Activated CD8-positive, alpha-beta memory T cell treated with anti-CD3 and anti-CD28 coated beads for 4 hours (primary cell): ENCODE measurements around the gene C6orf89.
A peak's percentile ranks its signal among the peaks of the same experiment; 100 is the strongest.
"Not testable (repeated sequence)": the region's sequence is repeated elsewhere in the genome, so short reads cannot be mapped to it uniquely, and the experiment has no call there.

Source experiments
- DNase-seq, 2 donors: peaks; one replicate each; pipeline ENCODE4 v3.0.0-alpha.2; 2020; ENCODE audit warnings: low read depth in 2 of 2

The C6orf89 gene

GRCh38 chr6:36888115-36888643 lies 2.4 kb downstream of the C6orf89 start:
- no peak for DNase-seq

DNA sequence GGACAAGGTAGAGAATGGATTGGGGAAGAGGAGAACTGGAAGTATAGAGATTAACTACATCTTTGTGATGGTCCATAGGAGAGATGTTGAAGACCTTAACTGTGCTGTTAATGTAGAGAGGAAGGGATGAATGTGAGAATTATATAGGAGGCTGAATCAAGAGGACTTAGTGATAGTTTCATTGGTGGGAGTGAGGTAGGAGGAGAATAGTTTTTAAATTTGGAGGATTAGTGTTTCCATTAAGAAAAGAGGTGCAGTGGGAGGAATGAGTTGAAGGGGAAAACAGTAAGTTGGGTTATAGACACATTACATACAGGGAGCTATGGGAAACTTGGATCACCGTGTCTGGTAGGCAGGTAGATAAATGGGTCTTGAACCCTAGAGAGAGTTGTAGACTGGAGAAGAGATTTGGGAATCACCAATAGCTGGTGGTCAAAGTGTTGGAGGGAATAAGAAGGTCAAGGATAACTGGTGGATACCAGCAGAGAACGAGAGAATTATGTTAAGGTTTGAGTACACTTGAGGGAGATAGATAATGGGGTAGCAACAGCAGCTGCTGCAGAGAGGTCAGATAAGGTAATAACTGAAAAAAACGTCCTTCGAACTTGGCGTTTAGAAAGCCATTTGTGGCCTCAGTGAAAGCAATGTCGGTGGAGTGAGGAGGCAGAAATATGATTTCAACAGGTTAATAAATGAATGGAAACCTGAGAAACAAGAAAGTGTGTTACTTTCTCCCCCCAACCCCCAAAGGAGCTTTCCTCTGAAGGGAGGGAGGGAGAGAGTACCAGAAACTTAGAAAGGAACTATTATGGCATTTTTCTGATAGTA lies 3.1 kb downstream of the C6orf89 start:
- DNase-seq = no peak

DNA sequence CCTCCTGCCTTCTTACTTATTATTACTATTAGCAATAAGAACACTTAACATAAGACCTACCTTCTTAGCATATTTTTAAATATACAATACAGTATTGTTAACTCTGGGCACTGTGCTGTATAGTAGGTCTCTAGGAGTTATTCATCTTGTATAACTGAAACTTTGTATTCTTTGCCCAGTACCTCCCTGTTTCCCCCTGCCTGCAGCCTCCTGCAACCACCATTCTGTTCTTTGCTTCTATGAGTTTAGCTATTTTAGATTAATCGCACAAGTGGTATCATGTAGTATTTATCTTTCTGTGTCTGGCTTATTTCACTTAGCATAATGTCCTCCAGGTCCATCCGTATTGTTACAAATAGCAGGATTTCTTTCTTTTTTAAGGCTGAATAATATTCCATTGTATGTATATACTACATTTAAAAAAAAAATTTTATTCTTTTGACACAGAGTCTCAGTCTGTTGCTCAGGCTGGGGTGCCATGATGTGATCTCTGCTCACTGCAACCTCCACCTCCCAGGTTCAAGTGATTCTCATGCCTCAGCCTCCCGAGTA lies 4.4 kb downstream of the C6orf89 start:
- DNase-seq = no peak

DNA sequence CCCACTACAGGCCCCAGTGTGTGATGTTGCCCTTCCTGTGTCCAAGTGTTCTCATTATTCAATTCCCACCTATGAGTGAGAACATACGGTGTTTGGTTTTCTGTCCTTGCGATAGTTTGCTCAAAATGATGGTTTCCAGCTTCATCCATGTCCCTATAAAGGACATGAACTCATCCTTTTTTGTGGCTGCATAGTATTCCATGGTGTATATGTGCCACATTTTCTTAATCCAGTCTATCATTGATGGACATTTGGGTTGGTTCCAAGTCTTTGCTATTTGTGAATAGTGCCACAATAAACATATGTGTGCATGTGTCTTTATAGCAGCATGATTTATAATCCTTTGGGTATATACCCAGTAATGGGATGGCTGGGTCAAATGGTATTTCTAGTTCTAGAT lies 5.4 kb downstream of the C6orf89 start:
- not testable (repeated sequence) for DNase-seq

- no peak for DNase-seq
These were observed 8.5 kb downstream of the C6orf89 start for GRCh38 chr6:36893976-36894932.

DNA sequence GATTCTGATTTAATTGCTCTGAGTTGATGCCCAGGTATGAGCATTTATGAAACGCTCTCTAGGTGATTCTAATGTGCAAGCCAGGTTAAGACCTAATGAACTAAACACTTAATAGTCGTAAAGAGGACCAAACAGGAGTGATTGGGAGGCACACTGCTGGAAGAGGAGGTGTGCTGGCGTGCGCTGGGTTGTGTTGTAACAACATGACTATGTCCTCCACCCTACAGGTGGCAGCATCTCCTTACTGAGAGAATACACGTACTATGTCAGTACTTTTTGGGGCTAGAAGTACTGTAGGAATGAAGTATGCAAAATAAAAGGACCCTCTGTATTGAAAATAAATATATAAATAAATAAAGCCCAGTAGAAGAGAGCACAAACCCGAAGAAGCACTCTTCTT lies 11.9 kb downstream of the C6orf89 start:
- DNase-seq = no peak

GRCh38 chr6:36904114-36904513 lies 18.4 kb downstream of the C6orf89 start:
- DNase-seq = no peak

DNA sequence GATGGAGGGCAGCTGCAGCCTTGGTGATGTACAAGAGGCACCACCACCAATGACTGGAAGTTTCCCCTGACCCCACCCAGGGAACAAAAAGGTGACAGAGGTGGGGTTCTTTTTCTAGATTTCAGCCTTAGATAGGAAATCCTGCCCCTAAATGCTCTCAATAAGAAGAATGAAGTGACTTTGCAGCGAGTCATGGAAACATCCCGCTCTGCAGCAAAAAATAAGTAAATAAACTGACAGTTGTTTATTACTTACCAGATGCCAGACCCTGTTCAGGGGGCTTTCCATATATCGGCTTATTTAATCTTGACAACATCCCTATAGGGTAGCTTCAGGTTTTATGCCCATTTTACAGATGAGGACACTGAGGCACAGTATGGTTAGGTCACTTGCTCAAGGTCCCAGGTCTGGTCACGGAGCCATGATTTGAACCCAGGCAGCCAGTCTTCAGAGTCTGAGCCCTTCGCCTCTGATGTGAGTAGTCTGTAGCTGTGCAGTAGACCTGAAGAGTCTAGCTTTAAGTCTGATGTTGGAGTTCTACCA lies 19.2 kb downstream of the C6orf89 start:
- no peak for DNase-seq

DNA sequence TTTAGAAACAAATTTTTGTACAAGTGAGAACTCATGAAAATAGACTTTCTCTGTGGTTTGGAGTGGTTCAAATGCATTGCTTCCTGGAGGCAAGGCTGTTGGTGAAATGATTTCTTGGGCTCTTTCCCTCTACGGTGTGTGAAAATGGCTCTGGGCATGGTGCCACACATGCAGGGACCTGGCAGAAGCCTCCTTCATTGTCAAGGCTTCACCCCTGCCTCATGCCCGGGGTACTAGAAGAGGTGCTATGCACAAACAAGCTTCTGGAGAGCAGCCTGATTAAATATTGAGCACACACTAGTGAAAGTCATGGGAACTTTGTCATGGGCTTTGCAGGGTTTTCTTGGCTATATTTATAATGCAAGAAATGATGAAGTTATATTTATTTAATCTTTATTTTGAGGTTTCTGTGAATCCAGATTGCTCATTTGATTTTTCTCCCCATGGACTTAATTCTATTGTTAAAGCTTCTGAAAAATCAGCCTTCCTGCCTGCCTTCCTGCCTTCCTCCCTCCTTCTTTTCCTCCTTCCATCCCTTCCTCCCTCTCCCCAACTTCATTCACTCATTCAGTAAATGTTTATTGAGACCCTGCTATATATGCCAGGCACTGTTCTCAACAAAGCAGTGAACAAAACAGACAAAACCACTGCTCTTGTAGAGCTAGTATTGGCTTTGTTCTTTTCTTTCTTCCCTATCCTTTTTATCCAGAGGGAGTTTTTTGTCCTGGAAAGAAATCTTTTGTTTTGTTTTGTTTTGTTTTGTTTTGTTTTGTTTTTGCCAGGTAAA lies 21.0 kb downstream of the C6orf89 start:
- DNase-seq = no peak

- DNase-seq = no peak
These were observed 22.0 kb downstream of the C6orf89 start for GRCh38 chr6:36907781-36908180.

GRCh38 chr6:36908747-36909146 lies 23.0 kb downstream of the C6orf89 start:
- no peak for DNase-seq

GRCh38 chr6:36912030-36912454 lies 26.3 kb downstream of the C6orf89 start:
- no peak for DNase-seq

GRCh38 chr6:36912586-36912985 lies 26.8 kb downstream of the C6orf89 start:
- peak; percentile 8 to 34 for DNase-seq

DNA sequence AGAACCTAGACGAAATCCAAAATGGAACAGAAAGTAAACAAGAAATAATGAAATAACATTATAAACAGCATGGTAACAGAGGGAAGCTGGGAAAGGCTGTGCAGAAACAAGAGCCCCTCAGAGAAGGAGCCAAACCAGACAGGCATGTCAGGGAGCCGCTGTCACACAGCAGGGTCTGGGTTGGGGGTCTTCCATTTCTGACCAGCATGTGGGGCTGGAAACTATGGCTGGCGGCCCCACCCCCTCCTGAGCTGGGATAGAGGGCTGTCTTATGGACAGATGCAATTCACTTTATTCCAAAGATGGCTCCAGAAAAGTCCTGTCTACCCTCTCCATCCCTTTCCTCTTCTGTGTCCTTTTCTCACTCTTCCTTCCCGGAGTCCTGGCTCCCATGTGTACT lies 27.3 kb downstream of the C6orf89 start:
- DNase-seq = no peak

DNA sequence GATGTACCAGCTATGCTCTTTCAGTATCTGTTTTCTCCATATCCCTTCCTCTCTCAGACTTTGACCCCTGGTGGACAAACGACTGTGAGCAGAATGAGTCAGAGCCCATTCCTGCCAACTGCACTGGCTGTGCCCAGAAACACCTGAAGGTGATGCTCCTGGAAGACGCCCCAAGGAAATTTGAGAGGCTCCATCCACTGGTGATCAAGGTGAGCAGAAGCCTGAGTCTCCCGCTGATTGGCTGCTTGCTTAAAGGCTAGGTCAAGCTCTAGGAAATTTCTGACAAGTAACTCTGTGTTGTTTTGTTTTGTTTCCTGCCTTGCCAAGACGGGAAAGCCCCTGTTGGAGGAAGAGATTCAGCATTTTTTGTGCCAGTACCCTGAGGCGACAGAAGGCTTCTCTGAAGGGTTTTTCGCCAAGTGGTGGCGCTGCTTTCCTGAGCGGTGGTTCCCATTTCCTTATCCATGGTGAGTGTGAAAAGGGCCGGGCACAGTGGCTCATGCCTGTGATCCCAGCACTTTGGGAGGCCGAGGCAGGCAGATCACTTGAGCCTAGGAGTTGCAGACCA lies 28.6 kb downstream of the C6orf89 start:
- DNase-seq = no peak

DNA sequence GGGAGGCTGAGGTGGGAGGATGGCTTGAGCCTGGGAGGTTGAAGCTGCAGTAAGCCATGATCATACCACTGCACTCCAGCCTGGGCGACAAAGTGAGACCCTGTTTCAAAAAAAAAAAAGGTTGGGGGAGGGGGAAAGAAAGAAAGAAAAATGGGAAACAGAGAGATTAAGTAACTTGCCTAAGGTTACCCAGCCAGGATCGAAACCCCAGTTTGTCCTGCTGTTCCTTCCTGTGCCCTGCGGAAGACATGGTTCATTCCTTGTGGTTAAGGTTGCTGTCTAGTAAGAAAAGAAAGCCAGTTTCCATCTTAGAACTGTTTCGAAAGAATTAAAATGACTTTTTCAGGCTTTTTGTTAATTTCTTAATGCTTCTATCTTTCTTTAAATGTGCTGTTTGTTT lies 29.8 kb downstream of the C6orf89 start:
- DNase-seq = no peak

- DNase-seq = no peak
These were observed 30.4 kb downstream of the C6orf89 start for GRCh38 chr6:36916126-36916525.

GRCh38 chr6:36917541-36918193 lies 31.9 kb downstream of the C6orf89 start:
- no peak for DNase-seq

DNA sequence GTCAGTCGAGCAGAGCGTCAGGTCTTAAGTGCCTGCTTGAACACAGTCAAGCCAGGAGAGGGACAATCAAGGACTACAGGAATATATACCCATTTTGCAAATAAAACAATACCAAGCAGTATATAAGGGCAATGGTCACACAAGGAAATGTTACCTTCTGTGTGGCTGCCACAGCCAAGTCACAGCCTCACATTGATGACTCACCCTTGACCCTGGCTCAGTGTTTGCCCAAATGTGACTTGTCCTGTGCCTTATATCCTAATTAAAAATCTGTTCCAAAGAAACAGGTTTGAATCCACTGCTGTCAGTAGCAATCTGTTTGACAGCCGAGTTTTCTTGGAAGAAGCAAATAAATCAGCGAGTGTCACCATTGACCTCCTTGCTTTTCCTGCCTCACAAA lies 34.3 kb downstream of the C6orf89 start:
- DNase-seq = no peak

DNA sequence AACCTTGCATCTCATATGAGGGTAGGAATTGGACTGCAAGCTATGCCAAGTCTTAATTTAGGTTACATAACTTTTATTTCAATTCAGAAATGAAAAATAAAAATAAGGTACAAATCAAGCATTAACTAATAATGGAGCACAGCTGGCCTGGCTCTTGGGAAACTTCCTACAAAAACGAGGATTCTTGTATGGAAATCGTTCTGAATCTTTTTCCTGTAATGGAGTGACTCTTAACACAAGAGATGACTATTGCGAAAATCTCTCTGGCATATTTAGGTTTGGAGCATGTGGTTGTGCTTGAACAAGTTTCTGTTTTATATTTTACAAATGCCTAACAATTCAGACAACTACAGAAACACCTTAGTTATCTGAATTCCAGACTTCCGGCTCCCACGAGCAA lies 34.8 kb downstream of the C6orf89 start:
- DNase-seq = no peak
